Psoas muscle (tissue), 8 donors: ENCODE results near the gene PAQR9. TPM values are rescaled to one million over a fixed set of nuclear protein-coding genes. Genes with fewer than 3 reads are reported as not detected.

Source experiments
- ATAC-seq, 4 donors: fragments of 200-7000 bp; cut with Tn5 transposase; one replicate each; pipeline ENCODE4 v1.9.1; 2020; ENCODE audit warnings: moderate library complexity in 3 of 4, mild to moderate bottlenecking in 2 of 4
- DNase-seq, 2 donors: peaks; one replicate each; pipeline ENCODE4 v3.0.0-alpha.2; 2020
- H3K27ac ChIP-seq: fragments of 200-600 bp; one replicate; pipeline ENCODE4 v1.8.0; 2022
- H3K27me3 ChIP-seq, 3 donors: fragments of 200-600 bp in 1 of 3; one replicate each; pipeline versions ENCODE4 v1.6.1 to v1.8.0; 2013 to 2022; ENCODE audit warnings: low read length in 2 of 3, mild to moderate bottlenecking in 2 of 3, moderate library complexity in 1 of 3; ENCODE audit not compliant: insufficient read depth in 3 of 3
- H3K36me3 ChIP-seq, 2 donors: fragments of 200-600 bp in 1 of 2; one replicate each; pipeline versions ENCODE4 v1.6.1 to v1.8.0; 2013 to 2022; ENCODE audit warnings: low read depth in 1 of 2, mild to moderate bottlenecking in 1 of 2, moderate library complexity in 1 of 2; ENCODE audit not compliant: insufficient read depth in 1 of 2
- H3K4me1 ChIP-seq: fragments of 200-600 bp; one replicate; pipeline ENCODE4 v1.8.0; 2022
- H3K4me3 ChIP-seq: fragments of 200-600 bp; one replicate; pipeline ENCODE4 v1.8.0; 2022; ENCODE audit warnings: mild to moderate bottlenecking
- H3K9me3 ChIP-seq: fragments of 200-600 bp; one replicate; pipeline ENCODE4 v1.8.0; 2022
- CTCF ChIP-seq: fragments of 200-600 bp; IDR thresholded peaks from one replicate; pipeline ENCODE4 v1.8.0; 2022; ENCODE audit warnings: antibody characterized with exemption
- WGBS, 3 donors: extraction: QIAGEN DNeasy Blood & Tissue Kit; methylation state at CpG; one replicate each; pipeline versions ENCODE4 v1.1.6 to v1.1.7; 2013; 5-methylcytosine and 5-hydroxymethylcytosine counted together
- intact Hi-C, 2 donors: fragments of 100-400 bp; cut with DNase I; formaldehyde crosslinking; loops; one replicate each; pipeline versions ENCODE4 v1.11.0 to v1.14.2; 2022
- polyA plus RNA-seq, 3 donors: library from polyadenylated mRNA; stranded (reverse); fragments of 200-250 nt; gene quantifications; one replicate each; pipeline ENCODE4 v1.2.3, GENCODE V29; 2013
- total RNA-seq, 4 donors: library from RNA; stranded (reverse); fragmentation: NEBNext Ultra II Directional in 2 of 4; extraction: Animal tissue kit (Norgen Biotek cat#: 25700) in 2 of 4; gene quantifications; one replicate each; pipeline versions ENCODE4 v1.2.1 to v1.2.4, GENCODE V29; 2021 to 2023
- donor health status: healthy with polysubstance abuse.
- donor health status: DM: no; HTN: no; CAD: no; lungs with moderate emphysema.
- donor health status: Bipolar disorder and iron deficiency.
- donor health status: healthy.
- donor health status: DM: yes; HTN: yes; CAD: no.
- donor health status: DM: no; HTN: no; CAD: no.
- donor health status: DM: no; HTN: no; CAD: no.
- donor health status: DM: yes; HTN: yes; CAD: no.

PAQR9 gene
- total and polyA plus RNA-seq, 7 donors, result 0.53 to 5.8 (median 2.2) TPM

DNA sequence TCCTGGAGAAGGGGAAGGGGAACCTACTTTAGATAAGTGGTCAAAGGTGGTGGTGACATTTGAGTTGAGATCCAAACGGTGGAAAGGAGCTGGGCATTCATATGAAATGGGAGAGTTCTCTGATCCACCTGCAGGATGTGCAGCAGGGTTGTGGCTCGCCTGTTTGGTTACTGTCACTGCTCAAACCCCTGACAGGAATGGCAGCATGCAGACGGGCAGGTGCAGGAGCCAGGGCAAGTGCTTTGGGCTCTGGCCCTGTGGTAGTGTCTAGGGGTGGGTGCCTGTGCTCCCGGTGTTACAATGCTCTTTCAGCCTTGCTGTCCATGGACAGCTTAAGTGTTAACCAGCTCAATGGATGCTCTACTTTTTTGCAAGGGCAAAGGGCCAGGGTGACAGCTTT lies 18.5 kb downstream of the PAQR9 start:
- no peak for ATAC-seq
- H3K4me1 ChIP-seq, result no peaks in the 10 kb centered on the region
- no peak overlapping the region for H3K27ac ChIP-seq
- no peak for TF ChIP-seq CTCF
- WGBS, 3 donors, result 80 to 93% (median 86%) methylated on average over 4 of the region's 4 CpGs
- peaks cover 0 to 10% (median 4%) of the 10 kb centered on the region in 3 donors for H3K27me3 ChIP-seq
- H3K4me3 ChIP-seq, result no peak overlapping the region
- H3K9me3 ChIP-seq, result no peaks in the 10 kb centered on the region
- H3K36me3 ChIP-seq, result no peaks in the 10 kb centered on the region
- intact Hi-C loops, result no loop called here
- no peak for DNase-seq

GRCh38 chr3:142944342-142944741 lies 19.1 kb downstream of the PAQR9 start:
- no peak for TF ChIP-seq CTCF
- DNase-seq (no peak), ATAC-seq (no peak)
- Histone ChIP-seq H3K4me3 (no peak overlapping the region), H3K27ac (no peak overlapping the region), H3K27me3 (peaks cover 0 to 10% (median 4%) of the 10 kb centered on the region in 3 donors), H3K4me1 (no peaks in the 10 kb centered on the region), H3K9me3 (no peaks in the 10 kb centered on the region), H3K36me3 (no peaks in the 10 kb centered on the region)
- intact Hi-C loops, result no loop called here
- WGBS, 3 donors, result 62 to 74% (median 72%) methylated on average over 4 of the region's 4 CpGs

DNA sequence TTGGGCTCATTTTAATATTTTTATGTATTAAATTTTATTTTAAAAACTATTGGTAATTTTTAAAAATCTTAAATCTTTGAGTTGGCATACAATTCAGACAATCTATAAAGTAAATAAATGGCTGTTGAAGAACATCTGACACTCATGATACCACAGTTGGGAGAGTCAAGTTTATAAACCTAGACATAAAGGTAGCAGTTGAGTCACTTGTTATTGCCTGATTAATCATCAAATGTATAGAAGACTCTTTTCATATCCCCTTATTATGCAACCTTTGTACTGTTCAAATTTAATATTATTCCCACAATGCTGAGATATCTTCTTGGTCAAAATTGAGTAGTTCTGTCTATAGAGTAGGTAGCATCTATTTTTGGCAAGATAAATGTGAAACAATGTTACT lies 19.6 kb downstream of the PAQR9 start:
- Histone ChIP-seq H3K4me1 (no peaks in the 10 kb centered on the region), H3K27ac (no peak overlapping the region), H3K27me3 (peaks cover 0 to 10% (median 4%) of the 10 kb centered on the region in 3 donors), H3K9me3 (no peaks in the 10 kb centered on the region), H3K4me3 (no peak overlapping the region), H3K36me3 (no peaks in the 10 kb centered on the region)
- intact Hi-C loops, result no loop called here
- DNase-seq (no peak), ATAC-seq (no peak)
- no peak for TF ChIP-seq CTCF

GRCh38 chr3:142943349-142943748 lies 20.1 kb downstream of the PAQR9 start:
- Histone ChIP-seq H3K4me3 (no peak overlapping the region), H3K36me3 (no peaks in the 10 kb centered on the region), H3K9me3 (no peaks in the 10 kb centered on the region), H3K27me3 (peaks cover 0 to 10% (median 4%) of the 10 kb centered on the region in 3 donors), H3K4me1 (no peaks in the 10 kb centered on the region), H3K27ac (no peak overlapping the region)
- intact Hi-C loops, result no loop called here
- no peak for DNase-seq
- ATAC-seq, result no peak
- 31 to 64% (median 49%) methylated on average over 1 of the region's 1 CpG for WGBS, 3 donors
- TF ChIP-seq CTCF, result no peak

DNA sequence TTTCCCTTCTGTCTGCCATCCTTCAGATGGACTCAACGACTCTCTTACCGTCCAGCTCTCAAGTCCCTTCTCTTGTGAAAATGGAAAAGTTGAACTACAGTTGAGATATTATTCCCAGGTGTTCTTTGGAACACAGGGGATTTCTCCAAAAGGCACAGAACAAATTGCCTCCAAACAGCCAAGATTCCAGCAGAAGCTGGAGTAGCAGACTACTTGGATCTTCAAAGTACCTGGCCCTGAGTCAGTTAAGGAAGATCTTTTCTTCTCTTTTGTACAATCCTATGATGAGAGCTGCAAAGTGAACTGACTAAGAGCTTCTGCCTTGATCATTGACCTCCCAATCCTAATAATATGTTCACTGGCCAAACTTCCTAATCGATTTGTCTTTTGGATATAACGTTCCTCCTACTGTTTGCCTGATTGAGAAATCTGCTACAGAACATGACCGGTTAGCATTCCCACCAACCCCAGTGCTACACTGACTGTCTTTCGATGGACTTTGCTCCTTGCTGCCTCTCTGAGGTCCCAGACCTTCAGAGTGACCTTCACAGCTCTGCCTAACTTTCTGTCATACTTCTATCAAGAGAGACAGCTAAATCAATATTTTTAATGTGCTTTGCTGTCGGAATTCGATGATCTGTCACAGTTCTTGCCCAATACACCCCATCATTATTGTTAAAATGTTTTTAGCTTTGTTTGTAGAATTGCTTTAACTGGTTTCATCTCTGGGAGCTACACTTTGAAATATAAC lies 21.9 kb downstream of the PAQR9 start:
- Histone ChIP-seq H3K36me3 (no peaks in the 10 kb centered on the region), H3K9me3 (no peaks in the 10 kb centered on the region), H3K27ac (no peak overlapping the region), H3K27me3 (peaks cover 0 to under 1% (median 0%) of the 10 kb centered on the region in 3 donors), H3K4me1 (no peaks in the 10 kb centered on the region), H3K4me3 (no peak overlapping the region)
- ATAC-seq (no peak), DNase-seq (no peak)
- no peak for TF ChIP-seq CTCF
- intact Hi-C loops, result no loop called here
- 77 to 83% (median 81%) methylated on average over 8 of the region's 8 CpGs for WGBS, 3 donors
